Naive B cell (primary cell): ENCODE data around the gene RAPGEF4. TPM values are rescaled to one million over a fixed set of nuclear protein-coding genes. Genes with fewer than 3 reads are reported as not detected.
"Not testable (repeated sequence)": the region's sequence is repeated elsewhere in the genome, so short reads cannot be mapped to it uniquely, and the experiment has no call there.

Experiments used
- ATAC-seq, 2 donors: fragments of 150-1000 bp; cut with Tn5 transposase; 2 replicates each; pipeline ENCODE4 v1.10.0; 2021; ENCODE audit warnings: low read depth in 2 of 2, mild to moderate bottlenecking in 2 of 2, moderate library complexity in 2 of 2
- DNase-seq: peaks from one replicate; pipeline ENCODE4 v3.0.0; 2022
- H3K27ac Mint-ChIP-seq, 6 donors: one replicate each; pipeline ENCODE4 v1.8.0; 2020 to 2022; ENCODE audit warnings: mild to moderate bottlenecking in 6 of 6, mixed read lengths in 6 of 6, moderate library complexity in 5 of 6, inconsistent platforms in 2 of 6
- H3K27me3 Mint-ChIP-seq, 3 donors: one replicate each; pipeline ENCODE4 v1.8.0; 2021 to 2022; ENCODE audit warnings: mixed read lengths in 3 of 3, mild to moderate bottlenecking in 1 of 3
- H3K36me3 Mint-ChIP-seq, 2 donors: one replicate each; pipeline ENCODE4 v1.8.0; 2020 to 2022; ENCODE audit warnings: mixed read lengths in 2 of 2, inconsistent platforms in 1 of 2, mild to moderate bottlenecking in 1 of 2
- H3K4me1 Mint-ChIP-seq, 3 donors: one replicate each; pipeline ENCODE4 v1.8.0; 2020 to 2022; ENCODE audit warnings: mixed read lengths in 3 of 3, inconsistent platforms in 1 of 3, mild to moderate bottlenecking in 1 of 3, moderate library complexity in 1 of 3
- H3K4me3 Mint-ChIP-seq, 8 donors: one replicate each; pipeline ENCODE4 v1.8.0; 2020 to 2022; ENCODE audit warnings: mild to moderate bottlenecking in 8 of 8, mixed read lengths in 8 of 8, moderate library complexity in 8 of 8, inconsistent platforms in 2 of 8
- H3K9me3 Mint-ChIP-seq, 7 donors: one replicate each; pipeline ENCODE4 v1.8.0; 2020 to 2022; ENCODE audit warnings: mixed read lengths in 7 of 7, mild to moderate bottlenecking in 5 of 7, inconsistent platforms in 2 of 7, moderate library complexity in 1 of 7
- polyA plus RNA-seq, 6 donors: library from polyadenylated mRNA; unstranded; fragments of 300-500 nt; fragmentation: Illumina TruSeq; gene quantifications; one replicate each; pipeline ENCODE4 v1.2.3, GENCODE V29; 2021; ENCODE audit warnings: low read depth in 6 of 6

RAPGEF4 gene
- polyA plus RNA-seq, 6 donors from 2014 or later, result 0.07 TPM; not detected in 5

DNA sequence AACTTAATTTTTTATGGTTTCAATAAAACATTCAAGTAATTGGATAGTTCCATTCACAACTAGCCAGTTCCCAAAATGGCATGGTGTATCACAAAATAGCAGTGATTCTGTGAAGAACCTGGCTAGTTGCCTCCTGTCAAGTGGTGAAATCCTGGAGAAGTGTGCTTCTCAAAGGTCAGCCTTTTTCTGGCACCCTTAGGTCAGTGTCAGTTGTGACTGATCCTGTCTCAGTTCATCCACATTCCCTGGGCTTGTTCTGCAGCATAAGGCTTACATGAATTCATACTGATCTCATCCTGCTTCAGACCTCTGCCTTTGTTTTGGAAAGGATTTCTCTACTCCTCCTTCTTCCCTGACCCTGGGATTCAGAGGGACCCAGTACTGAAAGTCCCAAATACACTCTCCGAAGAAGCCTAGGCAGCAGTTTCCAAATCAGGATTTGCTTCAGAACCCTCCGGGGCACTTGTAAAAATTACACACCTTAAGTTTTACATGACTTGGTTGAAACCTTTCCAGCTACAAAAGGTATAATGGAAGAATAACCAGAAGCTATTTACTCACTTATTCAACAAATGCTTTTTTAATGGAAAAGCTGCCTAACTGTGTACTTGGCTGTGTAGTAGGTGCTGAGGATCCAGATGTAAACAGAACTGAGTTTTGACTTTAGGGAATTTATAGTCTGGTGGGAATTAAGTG is 351.0 kb downstream of the RAPGEF4 start:
- Mint-ChIP-seq H3K27me3 (no peaks in the 10 kb centered on the region), H3K27ac (no peak overlapping the region), H3K36me3 (no peaks in the 10 kb centered on the region), H3K4me1 (no peaks in the 10 kb centered on the region), H3K4me3 (no peak overlapping the region), H3K9me3 (no peaks in the 10 kb centered on the region)
- DNase-seq (no peak), ATAC-seq (no peak)

DNA sequence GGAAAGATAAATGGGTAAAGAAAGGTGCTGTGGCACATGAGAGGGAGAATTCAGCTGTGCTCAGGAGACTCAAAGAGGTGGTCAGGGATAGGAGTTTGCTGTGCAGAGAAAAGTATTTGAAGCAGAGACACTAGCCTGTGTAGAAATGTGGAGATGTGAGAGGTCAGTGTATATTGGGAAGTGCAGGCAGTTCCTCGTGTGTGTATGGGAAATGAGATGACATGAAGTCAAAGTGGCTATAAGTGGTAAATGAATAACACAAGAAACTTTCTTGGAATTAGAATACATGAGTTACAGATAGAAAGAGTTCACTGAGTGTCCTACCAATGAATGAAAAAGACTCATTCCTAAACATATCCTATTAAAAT is 351.6 kb downstream of the RAPGEF4 start:
- H3K4me3 Mint-ChIP-seq, result no peak overlapping the region
- DNase-seq (no peak), ATAC-seq (no peak)
- H3K27me3 Mint-ChIP-seq, result no peaks in the 10 kb centered on the region
- no peaks in the 10 kb centered on the region for H3K36me3 Mint-ChIP-seq
- no peaks in the 10 kb centered on the region for H3K4me1 Mint-ChIP-seq
- no peaks in the 10 kb centered on the region for H3K9me3 Mint-ChIP-seq
- no peak overlapping the region for H3K27ac Mint-ChIP-seq

DNA sequence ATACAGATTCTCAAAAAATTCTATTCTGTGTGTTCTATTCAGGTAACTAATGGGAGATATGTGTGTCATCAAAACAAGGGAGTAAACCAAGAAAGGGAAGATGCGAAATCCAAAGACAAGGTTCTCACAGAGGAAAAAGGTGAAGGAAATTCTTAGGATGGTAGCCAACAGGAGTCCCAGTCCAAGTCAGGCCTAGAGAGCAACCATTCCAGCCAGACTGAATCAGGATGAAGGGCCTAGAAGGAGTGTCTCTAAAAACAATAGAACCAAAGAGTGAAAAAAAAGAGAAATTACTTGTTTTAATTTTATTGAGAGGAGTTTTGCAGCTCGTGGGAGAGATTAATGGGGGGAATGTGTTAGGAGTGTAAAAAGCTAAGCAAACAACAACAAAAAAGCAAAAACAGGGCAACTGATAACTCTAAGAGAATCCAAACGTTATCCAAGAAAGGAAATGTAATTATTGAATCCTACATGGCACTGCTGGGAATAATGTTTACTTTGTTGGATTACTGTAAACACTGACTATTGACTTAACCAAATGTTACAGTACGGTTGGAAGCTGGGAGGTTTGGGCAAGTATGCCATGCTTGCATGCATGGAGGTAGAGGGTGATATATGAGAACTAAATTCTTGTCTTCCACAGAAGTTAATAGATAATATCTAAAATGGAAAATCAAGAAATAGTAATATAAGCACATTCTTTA is 352.3 kb downstream of the RAPGEF4 start:
- Mint-ChIP-seq H3K9me3 (no peaks in the 10 kb centered on the region), H3K27me3 (no peaks in the 10 kb centered on the region), H3K27ac (peak overlapping the region in 1 of 6 donors; percentile 80), H3K4me1 (no peaks in the 10 kb centered on the region), H3K36me3 (no peaks in the 10 kb centered on the region), H3K4me3 (no peak overlapping the region)
- ATAC-seq (no peak), DNase-seq (no peak)

DNA sequence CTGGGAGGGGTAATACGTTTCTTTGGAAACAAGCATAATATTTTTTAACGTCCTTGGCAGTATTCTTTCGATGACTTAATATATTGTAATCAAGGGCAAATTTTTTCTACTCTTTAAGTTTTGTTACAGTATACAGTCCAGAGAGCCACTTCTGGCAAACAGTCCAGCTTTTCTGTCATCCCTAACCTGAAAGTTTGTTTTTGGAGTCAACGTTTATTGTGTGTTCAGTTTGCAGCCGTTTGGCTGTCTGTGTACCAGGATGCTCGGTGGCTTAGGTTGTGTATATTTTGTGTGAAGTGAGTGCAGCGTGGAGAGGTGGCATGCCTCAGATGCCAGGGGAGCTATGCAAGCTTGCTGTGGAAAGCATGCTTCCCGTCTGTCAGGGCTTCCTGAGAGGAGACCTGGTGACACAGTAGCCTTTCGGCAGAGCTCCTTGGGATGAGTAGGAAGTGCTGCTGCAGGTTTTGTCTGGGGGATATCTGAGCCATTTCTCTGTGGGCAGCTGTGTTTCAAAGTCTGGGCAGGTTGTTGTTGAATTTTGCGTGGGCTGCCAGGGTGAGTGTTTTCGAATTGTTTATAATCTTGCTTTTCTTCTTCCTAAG is 354.7 kb downstream of the RAPGEF4 start:
- Mint-ChIP-seq H3K9me3 (no peaks in the 10 kb centered on the region), H3K27me3 (no peaks in the 10 kb centered on the region), H3K4me1 (no peaks in the 10 kb centered on the region), H3K4me3 (no peak overlapping the region), H3K27ac (no peak overlapping the region), H3K36me3 (no peaks in the 10 kb centered on the region)
- no peak for DNase-seq
- no peak for ATAC-seq

DNA sequence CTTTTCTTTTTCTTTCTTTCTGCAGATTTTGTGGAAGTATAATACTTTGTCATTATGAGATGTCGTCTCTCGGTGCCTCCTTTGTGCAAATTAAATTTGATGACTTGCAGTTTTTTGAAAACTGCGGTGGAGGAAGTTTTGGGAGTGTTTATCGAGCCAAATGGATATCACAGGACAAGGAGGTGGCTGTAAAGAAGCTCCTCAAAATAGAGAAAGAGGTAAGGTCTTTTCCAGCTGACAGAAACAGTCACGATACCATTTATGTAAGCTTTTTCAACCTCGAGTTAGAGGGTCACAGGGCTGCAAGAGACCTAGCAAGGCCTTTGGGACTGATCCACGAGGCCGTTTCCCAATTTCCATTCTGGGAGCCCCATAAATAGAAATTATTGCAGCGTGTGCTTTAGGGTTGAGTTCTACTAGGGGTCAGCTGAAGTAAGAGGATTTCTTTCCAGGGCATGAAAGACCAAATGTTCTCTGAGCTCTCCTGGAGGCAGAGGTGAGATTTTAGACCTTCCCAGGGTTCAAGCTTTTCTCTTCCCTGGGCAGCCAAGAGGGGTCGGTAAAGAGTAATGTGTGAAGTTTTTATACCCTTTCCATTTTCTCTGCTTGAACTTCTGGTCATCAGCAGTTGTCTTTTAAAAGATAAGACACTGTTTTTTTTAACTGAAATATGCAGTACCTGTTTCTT is 355.5 kb downstream of the RAPGEF4 start:
- ATAC-seq, result no peak
- H3K27ac Mint-ChIP-seq, result peak overlapping the region in 1 of 6 donors; percentile 68
- no peak overlapping the region for H3K4me3 Mint-ChIP-seq
- no peaks in the 10 kb centered on the region for H3K4me1 Mint-ChIP-seq
- H3K9me3 Mint-ChIP-seq, result no peaks in the 10 kb centered on the region
- H3K27me3 Mint-ChIP-seq, result no peaks in the 10 kb centered on the region
- no peaks in the 10 kb centered on the region for H3K36me3 Mint-ChIP-seq
- DNase-seq, result no peak

DNA sequence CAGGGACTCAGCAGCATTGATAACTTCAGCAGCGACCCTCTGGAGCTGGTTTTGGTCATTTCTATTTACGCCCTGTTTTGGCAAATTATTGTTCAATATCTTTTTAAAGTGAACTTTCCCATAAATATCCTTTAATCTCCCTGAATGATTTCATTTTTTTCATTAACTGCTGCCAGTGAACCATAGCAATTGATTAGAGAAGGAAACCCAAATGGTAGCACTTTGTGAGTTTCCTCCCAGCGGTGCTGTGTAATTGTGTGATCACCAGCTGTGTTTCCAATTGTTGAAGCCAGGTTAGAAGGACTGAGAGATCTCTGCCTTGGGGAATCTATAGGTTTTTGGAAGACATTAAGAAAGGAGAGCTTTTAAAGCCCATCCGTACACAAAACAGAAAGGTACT is 356.3 kb downstream of the RAPGEF4 start:
- Mint-ChIP-seq H3K4me1 (no peaks in the 10 kb centered on the region), H3K27me3 (no peaks in the 10 kb centered on the region), H3K27ac (no peak overlapping the region), H3K4me3 (no peak overlapping the region), H3K36me3 (no peaks in the 10 kb centered on the region), H3K9me3 (no peaks in the 10 kb centered on the region)
- DNase-seq (no peak), ATAC-seq (no peak)

DNA sequence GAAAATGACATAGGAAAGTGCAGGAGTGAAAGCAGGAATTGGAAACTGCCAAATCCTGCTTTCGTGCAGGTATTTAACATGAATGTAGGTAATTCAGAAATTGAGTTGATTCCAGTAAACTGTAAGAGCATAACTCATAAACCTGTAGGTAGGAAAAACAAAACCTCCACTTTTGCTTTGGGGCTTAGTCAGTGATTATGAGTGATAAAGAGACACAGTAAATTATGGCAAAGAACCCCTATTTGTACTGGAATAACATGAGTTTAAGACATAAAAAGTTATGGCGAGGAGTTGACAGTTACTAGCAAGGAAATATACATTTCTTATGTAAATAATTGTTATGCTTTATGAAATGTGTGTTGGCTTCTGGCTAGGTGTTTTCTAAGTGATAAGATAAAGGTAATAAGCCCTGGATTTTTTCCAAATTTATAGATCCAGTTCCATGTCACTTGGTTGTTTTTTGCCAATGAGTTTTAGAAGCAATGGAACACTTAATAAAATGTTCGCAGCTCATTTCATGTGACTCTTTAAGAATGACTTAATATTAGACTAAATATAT is 357.3 kb downstream of the RAPGEF4 start:
- no peak overlapping the region for H3K4me3 Mint-ChIP-seq
- ATAC-seq (no peak), DNase-seq (no peak)
- H3K27ac Mint-ChIP-seq, result no peak overlapping the region
- H3K27me3 Mint-ChIP-seq, result no peaks in the 10 kb centered on the region
- no peaks in the 10 kb centered on the region for H3K9me3 Mint-ChIP-seq
- H3K4me1 Mint-ChIP-seq, result no peaks in the 10 kb centered on the region
- H3K36me3 Mint-ChIP-seq, result no peaks in the 10 kb centered on the region

DNA sequence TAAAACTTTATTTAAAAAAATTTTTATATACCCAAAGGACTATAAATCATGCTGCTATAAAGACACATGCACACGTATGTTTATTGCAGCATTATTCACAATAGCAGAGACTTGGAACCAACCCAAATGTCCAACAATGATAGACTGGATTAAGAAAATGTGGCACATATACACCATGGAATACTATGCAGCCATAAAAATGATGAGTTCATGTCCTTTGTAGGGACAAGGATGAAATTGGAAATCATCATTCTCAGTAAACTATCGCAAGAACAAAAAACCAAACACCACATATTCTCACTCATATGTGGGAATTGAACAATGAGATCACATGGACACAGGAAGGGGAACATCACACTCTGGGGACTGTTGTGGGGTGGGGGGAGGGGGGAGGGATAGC is 358.0 kb downstream of the RAPGEF4 start:
- not testable (repeated sequence) for H3K4me1 Mint-ChIP-seq, H3K9me3 Mint-ChIP-seq, H3K27me3 Mint-ChIP-seq, ATAC-seq, DNase-seq, H3K36me3 Mint-ChIP-seq, H3K4me3 Mint-ChIP-seq, H3K27ac Mint-ChIP-seq

DNA sequence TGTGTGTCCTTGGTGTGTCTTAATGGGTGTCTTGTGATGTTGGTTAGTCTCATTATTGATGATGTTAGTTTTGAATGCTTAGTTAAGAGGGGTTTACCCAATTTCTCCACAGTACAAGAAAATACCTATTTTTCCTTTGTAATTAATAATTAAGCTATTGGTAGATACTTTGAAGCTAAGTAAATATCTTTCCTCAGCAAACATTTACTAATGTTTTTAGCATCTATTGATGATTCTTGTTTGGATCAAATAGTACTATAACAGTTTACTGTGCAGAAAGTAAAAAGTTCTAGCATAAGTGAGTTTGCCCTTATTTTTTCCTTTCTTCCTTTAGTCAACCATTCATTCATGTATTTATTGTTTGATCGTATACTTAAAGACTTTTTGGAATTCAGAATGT is 359.1 kb downstream of the RAPGEF4 start:
- Mint-ChIP-seq H3K36me3 (no peaks in the 10 kb centered on the region), H3K9me3 (no peaks in the 10 kb centered on the region), H3K4me3 (no peak overlapping the region), H3K27ac (no peak overlapping the region), H3K4me1 (peaks cover 0 to 4% (median 0%) of the 10 kb centered on the region in 3 donors), H3K27me3 (no peaks in the 10 kb centered on the region)
- no peak for DNase-seq
- no peak for ATAC-seq

DNA sequence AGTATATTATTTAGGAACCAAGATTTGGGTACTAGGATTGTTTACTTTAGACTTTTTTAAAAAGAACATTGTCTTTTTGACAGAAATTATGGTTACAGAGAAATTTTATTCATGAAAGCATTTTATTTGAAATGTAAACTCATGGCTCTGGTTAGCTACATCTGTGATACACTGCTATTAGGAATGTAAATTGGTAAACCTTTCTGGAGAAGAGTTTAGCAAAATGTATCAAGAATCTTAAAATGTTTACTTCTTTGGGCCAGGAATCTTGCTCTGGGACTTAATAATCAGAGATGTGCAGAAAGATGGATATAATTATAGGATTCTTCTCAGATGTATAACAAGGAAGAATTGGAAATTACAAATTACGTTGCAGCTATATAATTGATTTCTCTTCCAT is 359.7 kb downstream of the RAPGEF4 start:
- peaks cover 0 to 4% (median 0%) of the 10 kb centered on the region in 3 donors for H3K4me1 Mint-ChIP-seq
- no peak overlapping the region for H3K4me3 Mint-ChIP-seq
- ATAC-seq, result no peak
- H3K36me3 Mint-ChIP-seq, result no peaks in the 10 kb centered on the region
- H3K9me3 Mint-ChIP-seq, result no peaks in the 10 kb centered on the region
- DNase-seq, result no peak
- H3K27ac Mint-ChIP-seq, result no peak overlapping the region
- H3K27me3 Mint-ChIP-seq, result no peaks in the 10 kb centered on the region

DNA sequence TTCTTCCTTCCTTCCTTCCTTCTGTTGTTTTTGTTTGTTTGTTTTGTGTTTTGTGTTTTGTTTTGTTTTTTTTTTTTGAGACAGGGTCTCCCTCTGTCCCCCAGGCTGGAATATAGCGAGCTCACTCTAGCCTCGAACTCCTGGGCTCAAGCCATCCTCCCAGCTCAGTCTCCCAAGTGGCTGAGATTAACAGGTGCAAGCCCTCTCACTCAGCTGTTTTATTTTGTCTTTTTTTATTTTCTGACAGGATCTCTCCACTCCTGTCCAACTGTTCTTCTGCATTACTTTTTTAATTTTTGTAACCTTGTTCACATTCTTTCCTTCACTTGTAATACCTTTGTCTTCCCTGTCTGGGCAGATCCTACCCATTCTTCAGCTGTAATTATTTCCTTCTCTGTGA is 363.6 kb downstream of the RAPGEF4 start:
- H3K4me3 Mint-ChIP-seq, result no peak overlapping the region
- ATAC-seq (no peak), DNase-seq (no peak)
- no peaks in the 10 kb centered on the region for H3K9me3 Mint-ChIP-seq
- H3K27me3 Mint-ChIP-seq, result no peaks in the 10 kb centered on the region
- peaks cover 0 to 4% (median 0%) of the 10 kb centered on the region in 3 donors for H3K4me1 Mint-ChIP-seq
- H3K27ac Mint-ChIP-seq, result peak overlapping the region in 2 of 6 donors; percentile 0 to 27
- no peaks in the 10 kb centered on the region for H3K36me3 Mint-ChIP-seq

DNA sequence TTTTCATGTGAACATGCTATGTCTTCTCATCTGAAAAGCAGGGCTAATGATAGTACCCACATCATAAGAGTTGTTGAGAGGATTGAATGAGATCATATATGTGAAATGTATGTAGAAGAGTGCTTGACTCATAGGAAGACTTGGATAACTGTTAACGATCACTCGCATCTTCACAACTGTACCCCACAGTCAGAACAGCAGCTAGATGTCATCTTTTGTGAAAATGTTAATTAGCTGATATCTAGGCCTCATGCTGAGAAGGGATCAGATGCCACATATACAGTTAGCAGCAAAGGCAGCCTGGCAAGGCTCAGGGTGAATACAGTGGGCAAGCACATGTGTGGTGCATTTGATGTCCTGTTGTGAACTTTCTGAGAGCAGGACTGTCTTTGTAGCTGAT is 364.2 kb downstream of the RAPGEF4 start:
- DNase-seq, result no peak
- no peaks in the 10 kb centered on the region for H3K36me3 Mint-ChIP-seq

DNA sequence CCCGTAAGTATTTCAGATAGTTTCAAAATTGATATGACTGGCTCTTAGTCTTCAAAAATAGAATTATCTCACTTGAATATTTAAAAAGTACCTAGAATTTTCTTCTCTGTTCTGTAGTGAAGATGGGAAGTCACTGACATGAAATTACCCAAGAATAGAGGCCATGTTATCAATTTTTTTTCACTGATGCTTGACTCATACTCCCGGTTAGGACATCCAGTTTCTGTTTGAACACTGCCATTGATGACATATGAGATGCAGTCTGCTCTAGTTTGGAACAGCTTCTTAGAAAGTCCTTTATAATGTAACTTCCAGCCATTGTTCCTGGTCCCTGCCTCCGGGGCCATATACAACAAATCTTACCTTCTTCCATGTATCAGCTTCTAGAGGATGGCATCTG is 366.0 kb downstream of the RAPGEF4 start:
- no peak for DNase-seq
- Mint-ChIP-seq H3K27me3 (no peaks in the 10 kb centered on the region), H3K27ac (peak overlapping the region in 1 of 6 donors; percentile 48), H3K9me3 (no peaks in the 10 kb centered on the region), H3K4me3 (no peak overlapping the region), H3K36me3 (no peaks in the 10 kb centered on the region), H3K4me1 (peaks cover 0 to 4% (median 0%) of the 10 kb centered on the region in 3 donors)
- ATAC-seq, result no peak

More for the DNA sequence above, 364.2 kb downstream of the RAPGEF4 start:
- H3K4me3 Mint-ChIP-seq, result no peak overlapping the region
- H3K4me1 Mint-ChIP-seq, result peaks cover 0 to 4% (median 0%) of the 10 kb centered on the region in 3 donors
- H3K27ac Mint-ChIP-seq, result no peak overlapping the region
- no peak for ATAC-seq
- no peaks in the 10 kb centered on the region for H3K27me3 Mint-ChIP-seq
- H3K9me3 Mint-ChIP-seq, result no peaks in the 10 kb centered on the region
